ENCODE results near the gene ALK.

DNA sequence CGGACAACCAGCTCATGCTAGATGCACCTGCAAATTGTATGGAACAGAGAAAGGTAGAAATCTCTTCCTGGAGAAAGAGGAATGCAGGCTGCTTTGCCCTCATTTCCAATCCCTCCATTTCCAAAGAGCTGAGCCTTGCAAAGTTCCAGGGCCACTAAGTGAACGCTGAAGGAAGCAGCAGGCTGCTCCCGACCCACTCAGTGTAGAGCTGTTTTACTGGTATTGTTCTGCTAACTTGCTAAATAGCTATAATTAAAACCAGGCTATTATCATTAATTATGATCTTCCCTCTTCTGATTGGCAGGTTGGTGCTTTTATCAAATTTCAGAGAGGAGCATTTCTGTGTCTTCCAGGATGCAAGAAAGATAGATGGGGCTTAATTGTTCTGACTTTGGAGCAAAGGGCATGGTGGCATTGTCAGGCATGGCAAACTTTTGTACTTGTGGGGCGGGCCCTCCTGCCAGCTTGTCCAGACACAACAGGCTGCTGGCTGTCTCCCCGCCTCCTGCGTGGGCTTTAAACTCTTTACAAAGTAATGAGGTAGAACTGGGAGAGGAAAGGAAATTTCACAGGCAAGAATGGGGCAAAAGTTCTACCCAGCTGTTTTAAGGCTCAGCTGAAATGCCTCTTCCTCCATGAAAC, 40.2 kb downstream of the ALK start:
- TF ChIP-seq, protein P1, sequence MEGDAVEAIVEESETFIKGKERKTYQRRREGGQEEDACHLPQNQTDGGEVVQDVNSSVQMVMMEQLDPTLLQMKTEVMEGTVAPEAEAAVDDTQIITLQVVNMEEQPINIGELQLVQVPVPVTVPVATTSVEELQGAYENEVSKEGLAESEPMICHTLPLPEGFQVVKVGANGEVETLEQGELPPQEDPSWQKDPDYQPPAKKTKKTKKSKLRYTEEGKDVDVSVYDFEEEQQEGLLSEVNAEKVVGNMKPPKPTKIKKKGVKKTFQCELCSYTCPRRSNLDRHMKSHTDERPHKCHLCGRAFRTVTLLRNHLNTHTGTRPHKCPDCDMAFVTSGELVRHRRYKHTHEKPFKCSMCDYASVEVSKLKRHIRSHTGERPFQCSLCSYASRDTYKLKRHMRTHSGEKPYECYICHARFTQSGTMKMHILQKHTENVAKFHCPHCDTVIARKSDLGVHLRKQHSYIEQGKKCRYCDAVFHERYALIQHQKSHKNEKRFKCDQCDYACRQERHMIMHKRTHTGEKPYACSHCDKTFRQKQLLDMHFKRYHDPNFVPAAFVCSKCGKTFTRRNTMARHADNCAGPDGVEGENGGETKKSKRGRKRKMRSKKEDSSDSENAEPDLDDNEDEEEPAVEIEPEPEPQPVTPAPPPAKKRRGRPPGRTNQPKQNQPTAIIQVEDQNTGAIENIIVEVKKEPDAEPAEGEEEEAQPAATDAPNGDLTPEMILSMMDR (IDR thresholded peaks at IDR 0.05) = no peak
- TF ChIP-seq POLR2A (IDR thresholded peaks at IDR 0.05) = no peak
